IMR-90 (cell line): ENCODE measurements around the gene CENPU. TPM values are rescaled to one million over a fixed set of nuclear protein-coding genes. Genes with fewer than 3 reads are reported as not detected.

Experiments
- ATAC-seq: fragments of 200-7000 bp; cut with Tn5 transposase; 2 replicates; pipeline ENCODE4 v1.9.1; 2020; ENCODE audit warnings: low read depth, mild to moderate bottlenecking, moderate library complexity
- BruUV-seq: library from RNA; stranded (reverse); fragments of 400-500 nt; replicated peaks from 2 replicates; lab custom pipeline; 2021; lab: Mats Ljungman, UMichigan
- CTCF ChIA-PET: fragments of 300-600 bp; formaldehyde crosslinking; extraction: SDS; loops from one replicate; lab custom pipeline; 2021; ENCODE audit warnings: antibody characterized with exemption; lab: Yijun Ruan, JAX
- POLR2A ChIA-PET: fragments of 300-600 bp; sonication (Branson Sonifier 250); formaldehyde crosslinking; loops from one replicate; lab custom pipeline; 2022; ENCODE audit warnings: antibody characterized with exemption; ENCODE audit not compliant: unreplicated experiment; lab: Charles Lee
- DNase-seq: peaks from one replicate; pipeline ENCODE4 v3.0.0; 2013
- H2AFZ ChIP-seq: replicated peaks from 2 replicates; pipeline ENCODE3; 2013; ENCODE audit warnings: low read length, mild to moderate bottlenecking; ENCODE audit not compliant: poor library complexity
- H2AK5ac ChIP-seq: 2 replicates; pipeline ENCODE4 v1.6.1; 2013; ENCODE audit warnings: low read depth, low read length, inconsistent platforms
- H2AK9ac ChIP-seq: replicated peaks from 2 replicates; pipeline ENCODE3; 2013; ENCODE audit warnings: mild to moderate bottlenecking, low read depth, low read length, moderate library complexity; ENCODE audit not compliant: poor library complexity
- H2BK120ac ChIP-seq: 2 replicates; pipeline ENCODE4 v1.6.1; 2013; ENCODE audit warnings: low read depth, low read length, inconsistent platforms
- H2BK15ac ChIP-seq: 3 replicates; pipeline ENCODE4 v1.6.1; 2013; ENCODE audit warnings: low read depth, low read length, inconsistent platforms
- H2BK20ac ChIP-seq: 2 replicates; pipeline ENCODE4 v1.6.1; 2013; ENCODE audit warnings: low read depth, mild to moderate bottlenecking, inconsistent platforms, low read length, moderate library complexity
- H2BK5ac ChIP-seq: 2 replicates; pipeline ENCODE4 v1.6.1; 2013; ENCODE audit warnings: mild to moderate bottlenecking, low read depth, low read length, inconsistent platforms; ENCODE audit not compliant: poor library complexity, severe bottlenecking
- H3K14ac ChIP-seq: replicated peaks from 2 replicates; pipeline ENCODE4 v1.6.1; 2013; ENCODE audit warnings: low read depth, low read length, inconsistent platforms
- H3K18ac ChIP-seq: 2 replicates; pipeline ENCODE4 v1.6.1; 2013; ENCODE audit warnings: low read depth, low read length, control low read depth
- H3K23ac ChIP-seq: 2 replicates; pipeline ENCODE4 v1.6.1; 2013; ENCODE audit warnings: low read depth, low read length, inconsistent platforms
- H3K27ac ChIP-seq: 2 replicates; pipeline ENCODE4 v1.5.1; 2013; ENCODE audit warnings: mild to moderate bottlenecking, control low read depth, low read length; ENCODE audit not compliant: insufficient read depth
- H3K27me3 ChIP-seq: 2 replicates; pipeline ENCODE4 v1.6.1; 2013; ENCODE audit warnings: low read length; ENCODE audit not compliant: control insufficient read depth, insufficient read depth
- H3K36me3 ChIP-seq: 2 replicates; pipeline ENCODE4 v1.6.1; 2013; ENCODE audit warnings: low read length, mixed read lengths; ENCODE audit not compliant: control insufficient read depth, insufficient read depth
- H3K4ac ChIP-seq: 2 replicates; pipeline ENCODE4 v1.6.1; 2013; ENCODE audit warnings: low read depth, low read length, inconsistent platforms
- H3K4me1 ChIP-seq: 2 replicates; pipeline ENCODE4 v1.6.1; 2013; ENCODE audit warnings: low read length, mixed read lengths; ENCODE audit not compliant: control insufficient read depth, insufficient read depth
- H3K4me2 ChIP-seq: 2 replicates; pipeline ENCODE4 v1.6.1; 2013; ENCODE audit warnings: low read depth, mild to moderate bottlenecking, control low read depth, low read length, moderate library complexity
- H3K4me3 ChIP-seq: 2 replicates; pipeline ENCODE4 v1.5.1; 2013; ENCODE audit warnings: low read depth, mild to moderate bottlenecking, control low read depth, low read length, moderate library complexity; ENCODE audit not compliant: insufficient read depth
- H3K56ac ChIP-seq: 2 replicates; pipeline ENCODE4 v1.6.1; 2013; ENCODE audit warnings: low read length, inconsistent platforms; ENCODE audit not compliant: insufficient read depth; ENCODE audit errors: extremely low read depth
- H3K79me1 ChIP-seq, 2 experiments: 2 replicates each; pipeline ENCODE4 v1.6.1; 2013; ENCODE audit warnings: low read length in 2 of 2, inconsistent platforms in 1 of 2, low read depth in 1 of 2
- H3K9ac ChIP-seq: 2 replicates; pipeline ENCODE4 v1.6.1; 2013; ENCODE audit warnings: low read depth, low read length, control low read depth
- H3K9me1 ChIP-seq: 2 replicates; pipeline ENCODE4 v1.6.1; 2013; ENCODE audit warnings: low read length, inconsistent platforms; ENCODE audit not compliant: insufficient read depth
- H3K9me3 ChIP-seq: 2 replicates; pipeline ENCODE4 v1.6.1; 2013; ENCODE audit warnings: low read length; ENCODE audit not compliant: control insufficient read depth, insufficient read depth
- H4K20me1 ChIP-seq: 2 replicates; pipeline ENCODE4 v1.6.1; 2013; ENCODE audit warnings: low read length, inconsistent platforms; ENCODE audit not compliant: insufficient read depth
- H4K5ac ChIP-seq: 2 replicates; pipeline ENCODE4 v1.6.1; 2013; ENCODE audit warnings: mild to moderate bottlenecking, low read depth, low read length, control low read depth
- H4K8ac ChIP-seq, 2 experiments: 2 replicates each; pipeline ENCODE4 v1.6.1; 2013; ENCODE audit warnings: low read depth in 2 of 2, low read length in 2 of 2, control low read depth in 1 of 2, inconsistent platforms in 1 of 2
- H4K91ac ChIP-seq: 2 replicates; pipeline ENCODE4 v1.6.1; 2013; ENCODE audit warnings: low read depth, low read length, inconsistent platforms; ENCODE audit not compliant: insufficient read depth
- BHLHE40 ChIP-seq: fragments of 150-350 bp; IDR thresholded peaks from 2 replicates; pipeline ENCODE4 v1.6.1; 2016; ENCODE audit warnings: mild to moderate bottlenecking, low read depth, low read length
- CEBPB ChIP-seq: IDR thresholded peaks from 2 replicates; pipeline ENCODE4 v1.6.1; 2012; ENCODE audit warnings: low read depth, low read length, improper control_type of control experiment
- CTCF ChIP-seq: conservative IDR thresholded peaks from 2 replicates; pipeline ENCODE4 v1.5.1; 2012; ENCODE audit warnings: mild to moderate bottlenecking, low read depth, low read length, improper control_type of control experiment
- ELK1 ChIP-seq: fragments of 150-350 bp; IDR thresholded peaks from 2 replicates; pipeline ENCODE4 v1.6.1; 2016; ENCODE audit warnings: low read depth, mild to moderate bottlenecking, low read length, moderate library complexity, borderline replicate concordance
- FOS ChIP-seq: fragments of 150-350 bp; IDR thresholded peaks from 2 replicates; pipeline ENCODE4 v1.6.1; 2016; ENCODE audit warnings: low read depth, low read length
- MAFK ChIP-seq: IDR thresholded peaks from 2 replicates; pipeline ENCODE4 v1.6.1; 2012; ENCODE audit warnings: low read depth, low read length, improper control_type of control experiment
- MAZ ChIP-seq: IDR thresholded peaks from 2 replicates; pipeline ENCODE4 v1.6.1; 2012; ENCODE audit warnings: low read depth, mild to moderate bottlenecking, low read length, improper control_type of control experiment, moderate library complexity, borderline replicate concordance
- MXI1 ChIP-seq: IDR thresholded peaks from 2 replicates; pipeline ENCODE4 v1.6.1; 2012; ENCODE audit warnings: low read depth, mild to moderate bottlenecking, low read length, moderate library complexity, borderline replicate concordance
- NFE2L2 ChIP-seq: fragments of 150-350 bp; IDR thresholded peaks from 2 replicates; pipeline ENCODE4 v1.6.1; 2016; ENCODE audit warnings: low read depth, mild to moderate bottlenecking, low read length
- POLR2A ChIP-seq: IDR thresholded peaks from 2 replicates; pipeline ENCODE4 v1.6.1; 2012; ENCODE audit warnings: mild to moderate bottlenecking, low read depth, low read length
- RAD21 ChIP-seq: IDR thresholded peaks from 2 replicates; pipeline ENCODE4 v1.6.1; 2012; ENCODE audit warnings: low read length, improper control_type of control experiment
- RCOR1 ChIP-seq: IDR thresholded peaks from 2 replicates; pipeline ENCODE4 v1.6.1; 2012; ENCODE audit warnings: mild to moderate bottlenecking, low read length, improper control_type of control experiment; ENCODE audit not compliant: insufficient replicate concordance
- RFX5 ChIP-seq: IDR thresholded peaks from 2 replicates; pipeline ENCODE4 v1.8.0; 2012; ENCODE audit warnings: low read depth, mild to moderate bottlenecking, low read length, moderate library complexity
- SMC3 ChIP-seq: fragments of 150-350 bp; IDR thresholded peaks from 2 replicates; pipeline ENCODE4 v1.6.1; 2016; ENCODE audit warnings: low read depth, mild to moderate bottlenecking, antibody characterized with exemption, low read length, moderate library complexity
- USF2 ChIP-seq: fragments of 150-350 bp; IDR thresholded peaks from 2 replicates; pipeline ENCODE4 v1.6.1; 2017; ENCODE audit warnings: mild to moderate bottlenecking, antibody characterized with exemption, low read length, low read depth
- WGBS, 2 experiments: methylation state at CpG; one replicate each; pipeline versions ENCODE4 v1.1.5 to v1.1.7; 2013; ENCODE audit warnings: missing lambda C conversion rate in 2 of 2; ENCODE audit not compliant: insufficient read length in 1 of 2; ENCODE audit errors: extremely low coverage in 2 of 2; 5-methylcytosine and 5-hydroxymethylcytosine counted together
- dilution Hi-C: fragments of 300-500 bp; cut with HindIII; formaldehyde crosslinking; loops from one replicate; pipeline ENCODE4 v1.14.3; 2018; ENCODE audit warnings: low sequenced_read_pairs; ENCODE audit not compliant: unreplicated experiment
- in situ Hi-C: fragments of 300-500 bp; cut with MboI; formaldehyde crosslinking; loops from 3 replicates; pipeline ENCODE4 v1.14.3; 2019; ENCODE audit warnings: low sequenced_read_pairs, inconsistent platforms, mixed read lengths
- intact Hi-C: fragments of 100-400 bp; cut with micrococcal nuclease; formaldehyde crosslinking; loops from 2 replicates; pipeline ENCODE4 v1.10.0; 2022
- polyA plus RNA-seq, 3 experiments: library from polyadenylated mRNA; depleted of rRNA; stranded (reverse); fragments of >200 nt; gene quantifications; 2 replicates each; pipeline ENCODE4 v1.2.3, GENCODE V29; 2012; ENCODE audit warnings: low replicate concordance in 1 of 3
- total RNA-seq: library from RNA; depleted of rRNA; stranded (reverse); fragments of >200 nt; gene quantifications from 2 replicates; pipeline ENCODE4 v1.2.3, GENCODE V29; 2012

CENPU gene
- total and polyA plus RNA-seq, 2 of the 4 experiments (the other 2 are of a cell fraction): 13.6 to 14.6 TPM

GRCh38 chr4:184765473-184766340 lies 31.8 kb upstream of the CENPU start:
- Histone ChIP-seq H2BK120ac (no peak overlapping the region), H3K23ac (no peak overlapping the region), H3K4me1 (peaks cover 3% of the 10 kb centered on the region), H3K79me1 (no peaks in the 10 kb centered on the region), H3K18ac (no peak overlapping the region), H3K9me3 (no peaks in the 10 kb centered on the region), H3K27me3 (no peaks in the 10 kb centered on the region), H3K56ac (no peak overlapping the region), H3K4me3 (no peak overlapping the region), H2BK20ac (no peak overlapping the region), H3K9ac (no peak overlapping the region), H2AK5ac (no peak overlapping the region), H3K4me2 (no peak overlapping the region), H2BK15ac (no peak overlapping the region), H3K9me1 (no peaks in the 10 kb centered on the region), H3K4ac (no peak overlapping the region), H2AFZ (no peak overlapping the region), H4K5ac (no peak overlapping the region), H3K36me3 (peaks cover 15% of the 10 kb centered on the region; the same call in 1 of the 2 replicates), H2AK9ac (no peak overlapping the region), H2BK5ac (no peak overlapping the region), H4K91ac (no peak overlapping the region), H3K14ac (no peak overlapping the region), H3K27ac (no peak overlapping the region), H4K20me1 (no peaks in the 10 kb centered on the region), H4K8ac (no peak overlapping the region)
- dilution Hi-C loops: no loop called here
- no TSS peak for BruUV-seq
- CTCF ChIA-PET: interaction anchor here (0.6 kb wide), 1 partner anchor 16 kb away, joined by 3 read pairs; no protein-coding TSS in a partner anchor
- intact Hi-C loops: no loop called here
- WGBS, 2 experiments: 87% methylated on average over 3 of the region's 21 CpGs; no CpG with 5 or more reads in 1 of the 2 experiments
- POLR2A ChIA-PET: no interaction called here
- no peak for DNase-seq
- ATAC-seq: no peak
- in situ Hi-C loops: no loop called here
- TF ChIP-seq MXI1 (no peak), NFE2L2 (no peak), USF2 (no peak), MAZ (no peak), CEBPB (no peak), FOS (no peak), CTCF (no peak), RAD21 (no peak), RFX5 (no peak), BHLHE40 (no peak), RCOR1 (no peak), MAFK (no peak), POLR2A (no peak), SMC3 (no peak), ELK1 (no peak)
